ENCODE measurements around the gene AKAP7.

Gene AKAP7

GRCh38 chr6:131134220-131134979 lies 867 bp upstream of the AKAP7 start:
- DNase-seq: no peak

- DNase-seq: no peak
Measured at GRCh38 chr6:131134980-131135243, 355 bp upstream of the AKAP7 start.

- no peak for DNase-seq
Measured at GRCh38 chr6:131136021-131136786, 937 bp downstream of the AKAP7 start.

GRCh38 chr6:131139599-131139998 lies 4.3 kb downstream of the AKAP7 start:
- DNase-seq: no peak

GRCh38 chr6:131143319-131143718 lies 8.1 kb downstream of the AKAP7 start:
- no peak for DNase-seq

GRCh38 chr6:131146865-131147264 lies 11.6 kb downstream of the AKAP7 start:
- no peak for DNase-seq

- no peak for DNase-seq
Measured at GRCh38 chr6:131156411-131156810, 21.1 kb downstream of the AKAP7 start.

GRCh38 chr6:131159578-131159977 lies 24.3 kb downstream of the AKAP7 start:
- no peak for DNase-seq

- DNase-seq: no peak
Measured at GRCh38 chr6:131160254-131160758, 25.0 kb downstream of the AKAP7 start.

- DNase-seq: no peak
Measured at GRCh38 chr6:131161987-131162386, 26.7 kb downstream of the AKAP7 start.

- DNase-seq: no peak
Measured at GRCh38 chr6:131163886-131164285, 28.6 kb downstream of the AKAP7 start.

- no peak for DNase-seq
Measured at GRCh38 chr6:131164506-131164905, 29.2 kb downstream of the AKAP7 start.

- DNase-seq: no peak
Measured at GRCh38 chr6:131167773-131168172, 32.5 kb downstream of the AKAP7 start.

GRCh38 chr6:131169613-131170012 lies 34.3 kb downstream of the AKAP7 start:
- DNase-seq: no peak

GRCh38 chr6:131172222-131172621 lies 37.0 kb downstream of the AKAP7 start:
- DNase-seq: no peak

GRCh38 chr6:131173680-131174079 lies 38.4 kb downstream of the AKAP7 start:
- no peak for DNase-seq

GRCh38 chr6:131175564-131175963 lies 40.3 kb downstream of the AKAP7 start:
- DNase-seq: no peak

- DNase-seq: no peak
Measured at GRCh38 chr6:131177996-131178395, 42.7 kb downstream of the AKAP7 start.

- no peak for DNase-seq
Measured at GRCh38 chr6:131182991-131183425, 47.7 kb downstream of the AKAP7 start.

- DNase-seq: no peak
Measured at GRCh38 chr6:131183427-131184095, 48.3 kb downstream of the AKAP7 start.

- no peak for DNase-seq
Measured at GRCh38 chr6:131191590-131191989, 56.3 kb downstream of the AKAP7 start.

- DNase-seq: no peak
Measured at GRCh38 chr6:131197716-131198115, 62.4 kb downstream of the AKAP7 start.

GRCh38 chr6:131199568-131200272 lies 64.5 kb downstream of the AKAP7 start:
- peak; percentile 55 for DNase-seq
